Osteoblast (primary cell): Measurements from ENCODE around the gene MBD6. TPM values are rescaled to one million over a fixed set of nuclear protein-coding genes. Genes with fewer than 3 reads are reported as not detected.
"Not testable (repeated sequence)": the region's sequence is repeated elsewhere in the genome, so short reads cannot be mapped to it uniquely, and the experiment has no call there.

ENCODE experiments used
- DNase-seq: peaks from one replicate; pipeline ENCODE4 v3.0.0; 2011; ENCODE audit warnings: low spot score, mixed read lengths; ENCODE audit not compliant: insufficient read length; ENCODE audit errors: missing footprints
- H2AFZ ChIP-seq: 2 replicates; pipeline ENCODE4 v1.6.0; 2011; ENCODE audit warnings: mild to moderate bottlenecking, low read length
- H3K27ac ChIP-seq: 2 replicates; pipeline ENCODE4 v1.5.1; 2011; ENCODE audit warnings: mild to moderate bottlenecking, low read depth, low read length, moderate library complexity
- H3K27me3 ChIP-seq: 2 replicates; pipeline ENCODE4 v1.6.0; 2012; ENCODE audit warnings: mild to moderate bottlenecking, control low read depth, inconsistent platforms, low read length, moderate library complexity; ENCODE audit not compliant: insufficient read depth
- H3K36me3 ChIP-seq: 2 replicates; pipeline ENCODE4 v1.5.1; 2011; ENCODE audit warnings: mild to moderate bottlenecking, low read length, control low read depth, moderate library complexity; ENCODE audit not compliant: insufficient read depth
- H3K4me1 ChIP-seq: 2 replicates; pipeline ENCODE4 v1.5.1; 2011; ENCODE audit warnings: mild to moderate bottlenecking, low read length, control low read depth, moderate library complexity; ENCODE audit not compliant: insufficient read depth
- H3K4me2 ChIP-seq: 2 replicates; pipeline ENCODE4 v1.6.0; 2011; ENCODE audit warnings: mild to moderate bottlenecking, low read length; ENCODE audit not compliant: insufficient read depth
- H3K4me3 ChIP-seq: fragments of 200-600 bp; sonication (generic); 3 replicates; pipeline ENCODE4 v1.5.1; 2012; ENCODE audit warnings: mild to moderate bottlenecking, low read length, inconsistent platforms; ENCODE audit not compliant: insufficient read depth
- H3K79me2 ChIP-seq: 2 replicates; pipeline ENCODE4 v1.6.0; 2012; ENCODE audit warnings: mild to moderate bottlenecking, low read length, control low read depth, inconsistent platforms; ENCODE audit not compliant: insufficient read depth
- H3K9me3 ChIP-seq: 2 replicates; pipeline ENCODE4 v1.5.1; 2011; ENCODE audit warnings: low read depth, low read length, control low read depth
- H4K20me1 ChIP-seq: 2 replicates; pipeline ENCODE4 v1.6.0; 2012; ENCODE audit warnings: mild to moderate bottlenecking, low read length, control low read depth; ENCODE audit not compliant: insufficient read depth
- total RNA-seq: library from RNA; depleted of rRNA; stranded (reverse); fragments of >200 nt; gene quantifications from 2 replicates; pipeline ENCODE4 v1.2.3, GENCODE V29; 2012
- TF ChIP-seq, protein P1 (sequence below): IDR thresholded peaks from 2 replicates; pipeline ENCODE4 v1.5.1; 2011; ENCODE audit warnings: mild to moderate bottlenecking, low read depth, low read length, moderate library complexity; ENCODE audit errors: extremely low read depth

Gene MBD6
- total RNA-seq, 1 donor, result 5.8 TPM

- H3K4me2 ChIP-seq, result no peak overlapping the region
Measured at GRCh38 chr12:57560516-57560915, 37.9 kb downstream of the MBD6 start.

DNA sequence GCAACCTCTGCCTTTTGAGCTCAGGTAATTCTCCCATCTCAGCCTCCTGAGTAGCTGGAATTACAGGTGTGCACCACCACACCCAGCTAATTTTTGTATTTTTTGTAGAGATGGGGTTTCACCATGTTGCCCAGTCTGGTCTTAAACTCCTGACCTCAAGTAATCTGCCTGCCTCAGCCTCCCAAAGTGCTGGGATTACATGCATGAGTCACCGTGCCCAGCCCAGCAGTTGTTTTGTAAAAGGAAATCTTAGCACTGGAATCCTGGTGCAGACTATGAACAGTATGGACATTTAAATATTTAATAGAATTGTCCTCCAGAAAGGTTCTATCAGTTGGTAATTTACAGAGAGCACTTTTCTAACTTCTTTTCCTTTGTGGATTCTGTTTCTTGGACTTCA, 38.5 kb downstream of the MBD6 start:
- not testable (repeated sequence) for H3K9me3 ChIP-seq, H3K4me3 ChIP-seq, H3K27me3 ChIP-seq, H3K36me3 ChIP-seq, H3K4me1 ChIP-seq, H2AFZ ChIP-seq, H3K79me2 ChIP-seq, H4K20me1 ChIP-seq, H3K27ac ChIP-seq, DNase-seq, H3K4me2 ChIP-seq

More at GRCh38 chr12:57560516-57560915, 37.9 kb downstream of the MBD6 start:
- Histone ChIP-seq H2AFZ (no peak overlapping the region), H3K79me2 (no peaks in the 10 kb centered on the region), H3K4me3 (no peak overlapping the region), H3K4me1 (no peaks in the 10 kb centered on the region), H4K20me1 (no peaks in the 10 kb centered on the region), H3K9me3 (no peaks in the 10 kb centered on the region), H3K36me3 (no peaks in the 10 kb centered on the region), H3K27me3 (peaks cover 9% of the 10 kb centered on the region), H3K27ac (no peak overlapping the region)
- no peak for DNase-seq
- TF ChIP-seq, protein P1, sequence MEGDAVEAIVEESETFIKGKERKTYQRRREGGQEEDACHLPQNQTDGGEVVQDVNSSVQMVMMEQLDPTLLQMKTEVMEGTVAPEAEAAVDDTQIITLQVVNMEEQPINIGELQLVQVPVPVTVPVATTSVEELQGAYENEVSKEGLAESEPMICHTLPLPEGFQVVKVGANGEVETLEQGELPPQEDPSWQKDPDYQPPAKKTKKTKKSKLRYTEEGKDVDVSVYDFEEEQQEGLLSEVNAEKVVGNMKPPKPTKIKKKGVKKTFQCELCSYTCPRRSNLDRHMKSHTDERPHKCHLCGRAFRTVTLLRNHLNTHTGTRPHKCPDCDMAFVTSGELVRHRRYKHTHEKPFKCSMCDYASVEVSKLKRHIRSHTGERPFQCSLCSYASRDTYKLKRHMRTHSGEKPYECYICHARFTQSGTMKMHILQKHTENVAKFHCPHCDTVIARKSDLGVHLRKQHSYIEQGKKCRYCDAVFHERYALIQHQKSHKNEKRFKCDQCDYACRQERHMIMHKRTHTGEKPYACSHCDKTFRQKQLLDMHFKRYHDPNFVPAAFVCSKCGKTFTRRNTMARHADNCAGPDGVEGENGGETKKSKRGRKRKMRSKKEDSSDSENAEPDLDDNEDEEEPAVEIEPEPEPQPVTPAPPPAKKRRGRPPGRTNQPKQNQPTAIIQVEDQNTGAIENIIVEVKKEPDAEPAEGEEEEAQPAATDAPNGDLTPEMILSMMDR, result no peak

- Histone ChIP-seq H3K27me3 (peaks cover 9% of the 10 kb centered on the region), H3K79me2 (no peaks in the 10 kb centered on the region)
- TF ChIP-seq, protein P1, result no peak
Measured at GRCh38 chr12:57563358-57563757, 40.7 kb downstream of the MBD6 start.

GRCh38 chr12:57564178-57564740, 41.6 kb downstream of the MBD6 start:
- Histone ChIP-seq H3K79me2 (no peaks in the 10 kb centered on the region), H3K4me3 (no peak overlapping the region), H3K27me3 (peaks cover 7% of the 10 kb centered on the region), H4K20me1 (no peaks in the 10 kb centered on the region), H3K9me3 (no peaks in the 10 kb centered on the region), H2AFZ (no peak overlapping the region), H3K27ac (no peak overlapping the region), H3K36me3 (no peaks in the 10 kb centered on the region), H3K4me1 (no peaks in the 10 kb centered on the region), H3K4me2 (no peak overlapping the region)
- TF ChIP-seq, protein P1, result no peak
- DNase-seq, result no peak

More at GRCh38 chr12:57563358-57563757, 40.7 kb downstream of the MBD6 start:
- Histone ChIP-seq H4K20me1 (no peaks in the 10 kb centered on the region), H2AFZ (no peak overlapping the region), H3K4me1 (no peaks in the 10 kb centered on the region), H3K4me3 (no peak overlapping the region), H3K4me2 (no peak overlapping the region), H3K27ac (no peak overlapping the region), H3K36me3 (no peaks in the 10 kb centered on the region), H3K9me3 (no peaks in the 10 kb centered on the region)
- DNase-seq, result no peak
